HCT116 (cell line): ENCODE results near the gene RHOD. TPM values are rescaled to one million over a fixed set of nuclear protein-coding genes. Genes with fewer than 3 reads are reported as not detected.

Experiments used
- ATAC-seq: fragments of 200-7000 bp; cut with Tn5 transposase; 2 replicates; pipeline ENCODE4 v1.9.1; 2020; ENCODE audit warnings: mild to moderate bottlenecking, moderate library complexity
- BruUV-seq: library from RNA; stranded (reverse); fragments of 400-500 nt; replicated peaks from 2 replicates; lab custom pipeline; 2021; lab: Mats Ljungman, UMichigan
- CTCF ChIA-PET: fragments of 300-600 bp; sonication (Branson Sonifier 250); formaldehyde crosslinking; loops from one replicate; lab custom pipeline; 2021; ENCODE audit warnings: antibody characterized with exemption; lab: Charles Lee
- POLR2A ChIA-PET: fragments of 300-600, 350-600 bp; sonication (Branson Sonifier 250); formaldehyde crosslinking; loops from one replicate; lab custom pipeline; 2021; ENCODE audit warnings: antibody characterized with exemption; lab: Charles Lee
- RAD21 ChIA-PET, 2 experiments: fragments of 300-600 bp; sonication (Branson Sonifier 250); formaldehyde crosslinking; loops; one replicate each; lab custom pipeline; 2023; ENCODE audit warnings: low total read pairs in 2 of 2; ENCODE audit not compliant: uncharacterized antibody in 2 of 2, unreplicated experiment in 2 of 2, low non-redundant PET in 1 of 2; lab: Charles Lee
- DNase-seq: peaks from one replicate; pipeline ENCODE4 v3.0.0-alpha.2; 2010; ENCODE audit warnings: low read depth, low spot score
- H2AFZ ChIP-seq: fragments of 200-600 bp; shearing (Covaris generic), sonication (generic); 2 replicates; pipeline ENCODE4 v1.6.1; 2017; ENCODE audit warnings: low read depth, mixed run types, mixed read lengths, antibody characterized with exemption, low read length; ENCODE audit not compliant: poor library complexity, severe bottlenecking
- H3K27ac ChIP-seq: 2 replicates; pipeline ENCODE4 v1.5.1; 2012; ENCODE audit warnings: low read depth, low read length
- H3K27me3 ChIP-seq: fragments of 200-600 bp; sonication (generic); 2 replicates; pipeline ENCODE4 v1.6.1; 2016; ENCODE audit warnings: mixed run types, low read length, mixed read lengths; ENCODE audit not compliant: insufficient read depth
- H3K36me3 ChIP-seq, 2 experiments: fragments of 200-500 bp in 1 of 2; fragments of 200-600 bp in 1 of 2; sonication (Bioruptor generic) in 1 of 2; sonication (generic) in 1 of 2; 2 replicates each; pipeline versions ENCODE4 v1.5.1 to v1.6.1; 2014 to 2016; ENCODE audit warnings: low read length in 2 of 2, inconsistent platforms in 1 of 2, mixed read lengths in 1 of 2, mixed run types in 1 of 2; ENCODE audit not compliant: insufficient read depth in 2 of 2, control insufficient read depth in 1 of 2
- H3K4me1 ChIP-seq, 2 experiments: fragments of 200-600 bp in 1 of 2; sonication (generic) in 1 of 2; 2 replicates each; pipeline versions ENCODE4 v1.5.1 to v1.6.1; 2012 to 2017; ENCODE audit warnings: low read length in 2 of 2, inconsistent platforms in 1 of 2, mild to moderate bottlenecking in 1 of 2, mixed read lengths in 1 of 2, mixed run types in 1 of 2, moderate library complexity in 1 of 2; ENCODE audit not compliant: insufficient read depth in 2 of 2, control insufficient read depth in 1 of 2
- H3K4me2 ChIP-seq: fragments of 200-600 bp; sonication (generic); 2 replicates; pipeline ENCODE4 v1.6.1; 2017; ENCODE audit warnings: mixed run types, low read length, mixed read lengths
- H3K4me3 ChIP-seq, 2 experiments: fragments of 200-600 bp in 1 of 2; sonication (generic) in 1 of 2; replicated peaks in 1 of 2; 2 replicates each; pipeline ENCODE4 v1.5.1; 2011 to 2016; ENCODE audit warnings: low read length in 2 of 2, control low read depth in 1 of 2, low read depth in 1 of 2, mild to moderate bottlenecking in 1 of 2, mixed read lengths in 1 of 2, mixed run types in 1 of 2
- H3K79me2 ChIP-seq: fragments of 200-600 bp; sonication (generic); 2 replicates; pipeline ENCODE4 v1.6.1; 2017; ENCODE audit warnings: mild to moderate bottlenecking, mixed run types, low read length, moderate library complexity, mixed read lengths; ENCODE audit not compliant: insufficient read depth
- H3K9ac ChIP-seq: fragments of 200-600 bp; sonication (generic); 2 replicates; pipeline ENCODE4 v1.6.1; 2016; ENCODE audit warnings: low read length, mixed read lengths
- H3K9me2 ChIP-seq: fragments of 200-600 bp; sonication (generic), shearing (Covaris generic); 2 replicates; pipeline ENCODE4 v1.6.1; 2017; ENCODE audit warnings: mixed run types, mild to moderate bottlenecking, moderate library complexity; ENCODE audit not compliant: insufficient read depth
- H3K9me3 ChIP-seq, 2 experiments: fragments of 200-500 bp in 1 of 2; fragments of 200-600 bp in 1 of 2; sonication (Bioruptor generic) in 1 of 2; sonication (generic) in 1 of 2; 2 replicates each; pipeline ENCODE4 v1.6.1; 2014 to 2017; ENCODE audit warnings: low read length in 2 of 2, mixed read lengths in 2 of 2, inconsistent platforms in 1 of 2, low read depth in 1 of 2, mild to moderate bottlenecking in 1 of 2, mixed run types in 1 of 2, moderate library complexity in 1 of 2; ENCODE audit not compliant: control insufficient read depth in 1 of 2, insufficient read depth in 1 of 2
- H4K20me1 ChIP-seq: fragments of 200-600 bp; sonication (generic), shearing (Covaris generic); 2 replicates; pipeline ENCODE4 v1.6.1; 2017; ENCODE audit warnings: mixed run types, mild to moderate bottlenecking, moderate library complexity; ENCODE audit not compliant: insufficient read depth
- CBX3 ChIP-seq: IDR thresholded peaks from 2 replicates; pipeline ENCODE4 v1.6.1; 2012; ENCODE audit warnings: low read depth
- CEBPB ChIP-seq: IDR thresholded peaks from 2 replicates; pipeline ENCODE4 v1.6.1; 2012; ENCODE audit warnings: low read depth
- ELF1 ChIP-seq: IDR thresholded peaks from 2 replicates; pipeline ENCODE4 v1.6.1; 2012; ENCODE audit warnings: low read depth, borderline replicate concordance
- EZH2phosphoT487 ChIP-seq: fragments of 200-600 bp; IDR thresholded peaks from 2 replicates; pipeline ENCODE4 v1.6.1; 2018; ENCODE audit warnings: antibody characterized with exemption, borderline replicate concordance
- FOSL1 ChIP-seq: IDR thresholded peaks from 2 replicates; pipeline ENCODE4 v1.6.1; 2012; ENCODE audit warnings: low read depth
- JUND ChIP-seq: IDR thresholded peaks from 2 replicates; pipeline ENCODE4 v1.6.1; 2012
- SP1 ChIP-seq: IDR thresholded peaks from 2 replicates; pipeline ENCODE4 v1.6.1; 2012; ENCODE audit warnings: low read depth
- ZBTB33 ChIP-seq: IDR thresholded peaks from 2 replicates; pipeline ENCODE4 v1.6.1; 2011; ENCODE audit warnings: mild to moderate bottlenecking, low read length, moderate library complexity; ENCODE audit not compliant: insufficient replicate concordance; ENCODE audit errors: extremely low read depth
- ZNF274 ChIP-seq: fragments of 200-500 bp; sonication (Bioruptor generic); IDR thresholded peaks from 2 replicates; pipeline ENCODE4 v1.6.1; 2014; ENCODE audit warnings: mild to moderate bottlenecking, low read depth, low read length, inconsistent platforms
- intact Hi-C: fragments of 100-400 bp; cut with micrococcal nuclease; formaldehyde crosslinking; loops from 2 replicates; pipeline ENCODE4 v1.10.0; 2022
- total RNA-seq: library from RNA; stranded (reverse); gene quantifications from one replicate; pipeline ENCODE4 v1.2.1, GENCODE V29; 2021; ENCODE audit not compliant: unreplicated experiment

The RHOD gene
- total RNA-seq, 1 experiment from 2014 or later, result 42.0 TPM

DNA sequence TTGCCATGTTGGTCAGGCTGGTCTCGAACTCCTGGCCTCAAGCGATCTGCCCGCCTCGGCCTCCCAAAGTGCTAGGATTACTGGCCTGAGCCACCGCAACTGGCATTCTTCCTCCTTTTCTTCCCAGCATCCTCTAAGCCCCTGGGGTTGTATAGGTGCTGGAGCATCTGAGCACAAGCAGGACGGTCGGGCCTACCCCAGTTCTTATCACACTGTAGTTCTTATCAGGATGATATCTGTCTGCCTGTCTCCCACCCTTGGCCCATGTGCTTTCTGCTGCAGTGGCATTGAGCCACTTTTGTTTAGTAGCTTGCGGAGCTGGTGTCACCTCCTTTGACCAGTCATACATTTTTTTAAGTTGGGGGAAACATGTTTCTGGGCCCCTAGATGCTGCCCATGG lies 1.9 kb downstream of the RHOD start:
- ATAC-seq (no peak), DNase-seq (no peak)
- no peaks in the 10 kb centered on the region for H4K20me1 ChIP-seq
- no peaks in the 10 kb centered on the region for H3K36me3 ChIP-seq
- H3K27ac ChIP-seq, result no peak overlapping the region
- BruUV-seq, result TSS peak; percentile 54
- H2AFZ ChIP-seq, result no peak overlapping the region
- RAD21 ChIA-PET, result no interaction called here
- peak overlapping the region; percentile 22; the same call in 1 of the 2 replicates for H3K4me2 ChIP-seq
- no peaks in the 10 kb centered on the region for H3K9me3 ChIP-seq
- H3K4me1 ChIP-seq, result peaks cover 47 to 85% of the 10 kb centered on the region in 2 experiments
- no peaks in the 10 kb centered on the region for H3K9me2 ChIP-seq
- no peak for TF ChIP-seq JUND
- no peak for TF ChIP-seq FOSL1
- no peak for TF ChIP-seq CBX3
- TF ChIP-seq ELF1, result no peak
- TF ChIP-seq SP1, result no peak
- TF ChIP-seq EZH2phosphoT487, result no peak
- no peak for TF ChIP-seq ZNF274
- TF ChIP-seq CEBPB, result no peak
- TF ChIP-seq ZBTB33, result no peak
- peaks cover 43% of the 10 kb centered on the region for H3K79me2 ChIP-seq
- intact Hi-C loops, result loop anchor here (10.0 kb wide), 1 partner anchor 186 kb away; no protein-coding TSS in a partner anchor
- H3K4me3 ChIP-seq, result no peak overlapping the region
- H3K27me3 ChIP-seq, result no peaks in the 10 kb centered on the region
- POLR2A ChIA-PET, result no interaction called here
- CTCF ChIA-PET, result interaction anchor here (1.5 kb wide), 1 partner anchor 10 kb away, joined by 4 read pairs; no protein-coding TSS in a partner anchor
- H3K9ac ChIP-seq, result no peak overlapping the region
